Mesenteric fat pad (tissue), 1 donor: ENCODE measurements around the gene IGFBP3. TPM values are rescaled to one million over a fixed set of nuclear protein-coding genes. Genes with fewer than 3 reads are reported as not detected.

Source experiments
- DNase-seq: peaks from one replicate; pipeline ENCODE4 v3.0.0-alpha.2; 2020; ENCODE audit warnings: low spot score
- total RNA-seq: library from RNA; stranded (reverse); fragmentation: NEBNext Ultra II Directional; extraction: Animal tissue kit (Norgen Biotek cat#: 25700); gene quantifications from one replicate; pipeline ENCODE4 v1.2.1, GENCODE V29; 2021
- donor health status: DM: yes; HTN: yes; CAD: no.

IGFBP3 gene
- total RNA-seq, 1 donor from 2014 or later: 223 TPM

DNA sequence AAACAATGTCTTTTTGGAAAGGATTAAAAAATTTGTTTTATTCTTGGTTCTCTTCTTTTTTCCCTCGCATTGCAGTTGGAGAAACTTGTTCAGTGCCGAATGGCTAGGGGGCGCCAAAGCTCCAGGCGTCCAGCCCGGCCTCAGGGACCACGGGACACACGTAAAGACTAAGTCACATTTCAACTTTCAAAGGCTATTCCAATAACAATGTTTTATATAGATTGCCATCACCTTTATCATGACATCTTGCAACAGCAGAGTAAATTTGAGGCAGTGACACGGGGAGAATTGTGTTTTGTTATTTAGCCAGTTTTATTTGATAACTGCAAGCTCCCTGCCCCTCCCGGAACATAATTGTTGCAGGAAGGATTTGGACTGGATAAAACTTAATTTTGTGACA is 2.2 kb upstream of the IGFBP3 start:
- no peak for DNase-seq

GRCh38 chr7:45922810-45923209 is 1.7 kb upstream of the IGFBP3 start:
- no peak for DNase-seq

DNA sequence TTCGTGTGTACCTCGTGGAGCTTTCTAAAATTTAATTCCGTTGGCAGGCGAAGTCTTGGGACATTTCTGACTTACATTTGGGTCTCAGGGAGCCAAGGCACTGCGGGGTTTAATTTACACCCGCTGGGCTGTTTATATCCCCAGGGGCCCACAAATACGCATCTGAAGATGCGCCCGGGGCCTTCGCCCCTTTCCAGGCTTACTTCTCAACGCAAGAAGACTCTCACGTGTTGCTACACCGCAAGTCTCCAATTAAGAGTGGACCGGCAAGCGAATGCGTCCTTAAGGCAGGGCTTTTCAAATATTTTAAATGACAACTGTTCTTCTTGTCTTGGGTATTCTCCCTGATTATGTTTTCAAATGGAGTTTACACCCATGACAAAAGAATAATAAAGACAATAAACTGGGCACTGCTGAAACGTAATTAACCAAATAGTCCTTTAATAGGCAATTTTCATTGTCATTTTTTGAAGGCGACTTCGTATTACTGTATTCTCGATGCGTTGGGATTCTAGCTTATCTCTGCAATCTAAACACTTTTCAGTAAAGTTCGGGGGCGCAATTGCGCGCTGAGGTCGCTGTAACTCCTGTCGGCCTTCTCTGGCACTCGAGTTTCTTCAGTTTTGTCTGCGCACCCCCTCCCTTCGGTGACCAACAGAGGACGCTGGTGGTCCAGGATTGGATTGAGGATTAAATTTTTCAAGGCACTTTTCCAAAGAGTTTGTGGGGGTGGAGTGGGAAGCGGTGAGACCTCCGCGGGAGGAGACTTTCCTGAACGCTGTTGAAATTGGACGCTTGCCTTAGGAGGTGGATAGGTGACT is 837 bp upstream of the IGFBP3 start:
- no peak for DNase-seq

- no peak for DNase-seq
Observed at GRCh38 chr7:45921381-45921698, 268 bp upstream of the IGFBP3 start.

DNA sequence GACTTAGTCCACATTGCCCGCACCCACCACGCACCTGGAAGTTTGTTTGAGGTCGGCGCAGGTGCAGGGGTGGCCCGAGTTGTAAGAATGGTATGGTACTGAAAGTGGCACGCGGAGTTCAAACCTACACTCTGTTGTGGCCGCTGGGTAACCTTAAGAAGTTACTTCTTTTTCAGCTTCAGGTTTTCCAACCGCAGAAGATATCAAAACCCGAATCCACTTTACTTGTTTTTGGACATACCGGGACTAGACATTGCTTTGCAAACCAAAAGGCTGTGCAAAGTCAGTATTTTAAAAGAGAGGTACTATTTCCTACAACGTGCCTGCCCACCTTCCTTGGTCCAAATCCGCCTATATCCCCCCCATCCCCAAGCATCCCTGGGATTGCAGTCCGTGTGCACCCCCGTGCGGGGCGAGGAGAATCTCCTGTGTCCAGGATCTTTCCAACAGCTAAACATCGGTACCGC is 1.0 kb downstream of the IGFBP3 start:
- no peak for DNase-seq

- DNase-seq: no peak
Observed at GRCh38 chr7:45919231-45919784, 1.8 kb downstream of the IGFBP3 start.

DNA sequence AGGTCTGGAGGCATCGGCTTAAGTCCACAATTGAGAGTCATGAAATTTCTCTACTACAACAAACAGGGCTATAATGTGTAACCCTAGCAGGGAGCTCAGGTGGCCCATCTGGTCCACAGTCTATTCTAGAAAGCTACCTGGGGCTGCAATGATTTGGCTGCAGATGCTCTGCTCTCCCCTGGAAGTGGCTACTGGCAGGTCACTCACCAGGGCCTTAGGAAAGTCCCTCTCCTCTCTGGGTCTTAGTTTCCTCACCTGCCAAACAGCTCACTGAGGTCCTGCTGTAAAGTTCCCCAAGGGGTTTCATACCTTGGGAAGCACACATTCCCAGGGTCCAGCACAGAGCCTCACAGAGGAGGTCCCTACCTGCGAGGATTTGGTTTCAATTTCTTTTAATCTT is 2.5 kb downstream of the IGFBP3 start:
- DNase-seq: no peak

DNA sequence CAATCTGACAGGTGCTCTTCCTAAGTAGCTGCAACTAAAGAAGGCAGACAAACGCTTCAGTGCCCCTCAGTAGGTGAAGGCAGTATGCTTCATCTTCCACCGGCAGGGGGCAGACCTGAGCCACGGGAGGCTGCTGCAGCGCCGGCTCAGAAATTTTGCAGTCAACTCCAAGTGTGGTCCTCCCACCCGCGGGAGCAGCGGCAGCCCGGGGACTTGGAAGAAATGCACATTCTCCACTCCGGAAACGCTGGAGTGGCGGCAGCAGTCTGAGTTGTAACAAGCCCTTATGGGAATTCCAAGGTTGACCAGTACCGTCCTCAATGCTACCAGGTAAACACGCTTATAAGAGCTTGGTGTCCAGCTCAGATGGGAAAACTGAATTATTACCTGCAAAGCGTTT is 3.4 kb downstream of the IGFBP3 start:
- no peak for DNase-seq

- DNase-seq: no peak
Observed at GRCh38 chr7:45917064-45917463, 4.0 kb downstream of the IGFBP3 start.

- no peak for DNase-seq
Observed at GRCh38 chr7:45915606-45916005, 5.5 kb downstream of the IGFBP3 start.

GRCh38 chr7:45914911-45915310 is 6.2 kb downstream of the IGFBP3 start:
- DNase-seq: no peak

- no peak for DNase-seq
Observed at GRCh38 chr7:45912972-45913371, 8.1 kb downstream of the IGFBP3 start.

- no peak for DNase-seq
Observed at GRCh38 chr7:45911311-45911710, 9.8 kb downstream of the IGFBP3 start.

GRCh38 chr7:45910855-45911254 is 10.2 kb downstream of the IGFBP3 start:
- no peak for DNase-seq

DNA sequence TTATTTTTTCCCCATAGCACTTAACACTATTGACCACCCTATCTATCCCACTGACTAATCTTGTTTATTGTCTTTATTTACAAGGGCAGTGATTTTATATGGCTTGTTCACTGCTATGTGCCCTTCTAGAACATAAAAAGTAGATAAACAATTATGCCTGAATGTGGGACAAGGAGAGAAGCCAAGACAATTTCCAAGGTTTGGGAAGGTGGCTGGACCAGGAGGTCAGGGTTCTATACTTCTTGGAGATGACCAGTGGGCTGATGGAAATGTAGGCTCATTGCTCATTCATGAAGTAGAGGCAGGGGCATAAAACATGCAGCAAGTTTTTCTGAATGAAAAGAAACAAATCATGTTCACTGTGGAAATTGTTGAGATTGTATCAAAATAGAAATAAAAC is 11.5 kb downstream of the IGFBP3 start:
- DNase-seq: no peak

GRCh38 chr7:45902820-45903219 is 18.3 kb downstream of the IGFBP3 start:
- DNase-seq: no peak

- no peak for DNase-seq
Observed at GRCh38 chr7:45901566-45901965, 19.5 kb downstream of the IGFBP3 start.

DNA sequence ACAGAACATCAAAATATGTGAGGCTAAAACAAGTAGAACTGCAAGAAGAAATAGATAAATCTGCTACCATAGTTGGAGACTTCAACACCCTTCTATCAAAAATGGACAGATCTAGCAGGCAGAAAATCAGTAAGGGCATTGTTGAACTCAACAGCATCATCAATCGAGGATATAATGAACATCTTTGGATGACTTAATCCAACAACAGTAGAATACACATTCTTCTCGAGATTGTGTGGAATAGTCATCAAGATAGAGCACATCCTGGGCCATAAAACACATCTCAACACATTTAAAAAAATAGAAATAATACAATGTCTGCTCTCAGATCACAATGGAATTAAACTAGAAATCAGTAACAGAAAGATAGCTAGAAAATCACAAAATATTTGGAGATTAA is 22.9 kb downstream of the IGFBP3 start:
- no peak for DNase-seq

GRCh38 chr7:45897042-45897690 is 23.9 kb downstream of the IGFBP3 start:
- DNase-seq: no peak

GRCh38 chr7:45894665-45895062 is 26.4 kb downstream of the IGFBP3 start:
- DNase-seq: no peak

DNA sequence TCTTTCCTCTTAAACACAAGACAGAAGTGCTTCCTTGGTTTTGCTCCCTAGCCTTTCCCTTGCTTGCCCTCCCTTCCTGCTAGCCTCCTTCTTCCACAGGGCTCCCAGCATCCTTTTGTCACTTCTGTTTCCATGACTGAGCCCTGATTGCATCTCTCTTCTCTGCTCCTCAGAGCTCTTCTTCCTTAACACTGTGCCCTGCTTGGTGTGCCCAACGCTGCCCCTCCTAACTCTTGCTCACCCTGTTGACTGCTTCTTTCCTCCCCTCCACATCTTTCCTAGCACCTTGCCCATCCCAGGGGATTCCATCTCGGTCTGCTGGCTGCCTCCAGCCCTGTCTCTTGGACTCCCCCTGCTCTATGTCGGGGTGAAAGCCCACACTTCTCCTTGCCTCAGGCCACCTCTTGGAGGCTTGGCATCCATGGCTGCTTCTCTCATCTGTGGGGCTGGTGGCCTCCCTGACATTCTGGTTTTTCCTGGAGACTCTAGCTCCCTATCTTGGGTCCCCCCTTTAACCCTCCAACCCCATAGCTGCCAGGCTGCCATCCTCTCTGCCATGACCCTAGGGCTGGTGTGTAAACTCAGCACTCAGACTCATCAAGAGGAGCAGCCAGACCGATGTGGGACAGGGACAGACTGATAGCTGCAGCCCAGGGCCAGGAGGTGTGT is 26.9 kb downstream of the IGFBP3 start:
- no peak for DNase-seq

DNA sequence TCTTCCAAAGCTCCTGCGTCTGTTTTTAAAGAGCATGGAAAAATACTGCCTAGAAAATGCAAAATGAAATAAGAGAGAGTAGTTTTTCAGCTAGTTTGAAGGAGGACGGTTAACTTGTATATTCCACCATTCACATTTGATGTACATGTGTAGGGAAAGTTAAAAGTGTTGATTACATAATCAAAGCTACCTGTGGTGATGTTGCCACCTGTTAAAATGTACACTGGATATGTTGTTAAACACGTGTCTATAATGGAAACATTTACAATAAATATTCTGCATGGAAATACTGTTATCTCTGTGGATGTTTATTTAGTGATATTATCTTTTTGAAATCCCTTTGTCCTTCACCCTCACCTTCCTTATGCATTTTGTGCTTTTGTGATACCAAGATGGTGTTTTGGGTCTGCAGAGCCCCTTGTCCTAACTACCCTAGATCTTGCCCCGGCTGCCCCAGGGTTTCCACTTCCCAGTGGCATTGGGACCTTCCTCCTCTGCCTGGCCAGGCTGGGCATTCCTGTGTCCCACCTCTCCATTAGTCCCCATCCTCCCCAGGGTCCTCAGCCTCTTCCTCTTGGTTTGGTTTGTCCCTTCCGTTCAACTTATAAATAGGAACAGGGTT is 27.6 kb downstream of the IGFBP3 start:
- no peak for DNase-seq
